ENCODE data around the gene STARD5. TPM values are rescaled to one million over a fixed set of nuclear protein-coding genes. Genes with fewer than 3 reads are reported as not detected.

Gene STARD5
- total RNA-seq, 4 donors from 2014 or later = 54.6 to 88.2 (median 67.4) TPM

GRCh38 chr15:81326466-81327212 is 2.7 kb upstream of the STARD5 start:
- DNase-seq (ENCODE audit: low spot score in 2 of 2) = no peak
- no peaks in the 10 kb centered on the region for H3K36me3 ChIP-seq
- 88% methylated on average over 7 of the region's 7 CpGs for WGBS
- no peak for TF ChIP-seq EP300 (IDR thresholded peaks at IDR 0.05)
- TF ChIP-seq POLR2AphosphoS5 (IDR thresholded peaks at IDR 0.05) = no peak
- TF ChIP-seq POLR2A (IDR thresholded peaks at IDR 0.05) = no peak
- no peak for TF ChIP-seq CTCF (IDR thresholded peaks at IDR 0.05)
- H3K27me3 ChIP-seq = no peaks in the 10 kb centered on the region
- no peaks in the 10 kb centered on the region for H3K9me3 ChIP-seq
- H3K4me3 ChIP-seq = no peak overlapping the region
- peaks cover 28% of the 10 kb centered on the region for H3K4me1 ChIP-seq
- no peak overlapping the region for H3K27ac ChIP-seq

DNA sequence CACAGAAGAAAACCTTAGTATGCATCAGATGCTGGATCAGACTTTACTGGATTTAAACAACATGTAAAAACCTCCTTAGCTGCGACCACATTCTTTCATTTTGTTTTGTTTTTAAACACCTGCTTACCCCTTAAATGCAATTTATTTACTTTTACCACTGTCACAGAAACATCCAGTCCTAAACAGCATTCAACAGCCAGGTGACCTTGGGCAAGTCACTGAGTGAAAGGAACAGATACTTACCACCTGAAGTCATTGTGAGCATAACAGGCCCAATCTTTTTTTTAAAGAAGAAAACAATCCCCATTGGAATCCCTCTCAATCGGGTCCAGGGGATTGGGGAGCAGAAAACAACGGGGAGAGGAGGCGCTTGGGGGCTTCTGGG is 390 bp downstream of the STARD5 start:
- Histone ChIP-seq H3K27ac (peak overlapping the region; percentile 81), H3K4me3 (peak overlapping the region; percentile 82), H3K27me3 (no peaks in the 10 kb centered on the region), H3K36me3 (peaks cover 19% of the 10 kb centered on the region), H3K9me3 (no peaks in the 10 kb centered on the region), H3K4me1 (peaks cover 28% of the 10 kb centered on the region)
- no peak for TF ChIP-seq POLR2AphosphoS5 (IDR thresholded peaks at IDR 0.05)
- TF ChIP-seq POLR2A (IDR thresholded peaks at IDR 0.05) = no peak
- no peak for TF ChIP-seq CTCF (IDR thresholded peaks at IDR 0.05)
- no peak for TF ChIP-seq EP300 (IDR thresholded peaks at IDR 0.05)
- DNase-seq (ENCODE audit: low spot score in 2 of 2) = no peak
- WGBS = 5% methylated on average over 4 of the region's 4 CpGs

DNA sequence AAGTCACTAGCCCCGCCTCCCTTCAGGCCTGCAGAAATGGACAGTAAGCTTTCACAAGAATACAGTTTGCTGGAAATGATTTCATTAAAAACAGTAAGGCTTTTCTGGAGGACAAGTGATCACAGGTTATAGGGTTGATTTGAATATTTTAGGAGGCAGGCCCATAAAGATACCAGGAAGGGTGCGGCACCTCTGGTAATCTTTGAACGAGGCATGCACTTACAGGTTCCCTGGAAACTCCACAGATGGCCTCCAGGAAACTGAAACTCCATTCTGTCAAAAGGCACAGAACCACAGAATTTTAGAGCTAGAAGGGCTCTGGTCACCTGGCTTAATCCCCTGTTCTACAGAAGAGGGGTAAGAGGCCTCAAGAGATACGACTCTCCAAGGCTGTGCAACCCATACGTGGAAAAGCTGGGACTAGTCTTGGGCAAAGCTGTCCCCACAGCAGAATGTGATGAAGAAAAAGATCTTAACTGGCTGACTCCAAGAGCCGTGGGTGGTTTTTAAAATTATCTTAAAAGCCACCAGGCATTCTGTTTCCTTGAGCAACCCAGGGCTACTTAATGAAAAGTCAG is 1.2 kb downstream of the STARD5 start:
- Histone ChIP-seq H3K4me3 (peak overlapping the region; percentile 82), H3K27ac (peak overlapping the region; percentile 81), H3K9me3 (no peaks in the 10 kb centered on the region), H3K4me1 (peaks cover 28% of the 10 kb centered on the region), H3K36me3 (peaks cover 27% of the 10 kb centered on the region), H3K27me3 (no peaks in the 10 kb centered on the region)
- TF ChIP-seq CTCF (IDR thresholded peaks at IDR 0.05) (no peak), POLR2AphosphoS5 (IDR thresholded peaks at IDR 0.05) (no peak), EP300 (IDR thresholded peaks at IDR 0.05) (no peak), POLR2A (IDR thresholded peaks at IDR 0.05) (no peak)
- 41% methylated on average over 6 of the region's 6 CpGs for WGBS
- no peak for DNase-seq (ENCODE audit: low spot score in 2 of 2)

DNA sequence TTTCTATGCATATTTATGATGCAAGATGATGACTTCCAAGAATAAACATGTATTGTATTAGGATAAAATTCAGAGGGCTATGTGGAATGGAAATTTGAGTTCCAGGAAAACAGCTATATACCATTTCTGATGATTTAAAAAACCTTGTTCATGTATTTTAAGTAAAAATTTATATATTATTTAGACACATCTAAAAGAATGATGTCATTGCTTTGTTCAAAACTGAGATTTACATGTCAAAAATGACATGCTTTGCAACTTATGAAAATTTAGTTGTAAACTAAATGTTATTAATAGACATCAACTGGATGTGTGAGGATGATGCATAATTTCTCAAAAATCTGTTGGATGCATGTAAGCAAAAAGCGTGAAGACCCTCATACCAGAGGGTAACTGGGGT is 2.3 kb downstream of the STARD5 start:
- peak overlapping the region; percentile 82 for H3K4me3 ChIP-seq
- no peak for TF ChIP-seq POLR2A (IDR thresholded peaks at IDR 0.05)
- TF ChIP-seq EP300 (IDR thresholded peaks at IDR 0.05) = no peak
- TF ChIP-seq CTCF (IDR thresholded peaks at IDR 0.05) = no peak
- no peak for TF ChIP-seq POLR2AphosphoS5 (IDR thresholded peaks at IDR 0.05)
- H3K4me1 ChIP-seq = peaks cover 28% of the 10 kb centered on the region
- DNase-seq (ENCODE audit: low spot score in 2 of 2) = no peak
- peaks cover 27% of the 10 kb centered on the region for H3K36me3 ChIP-seq
- WGBS = 59% methylated on average over 1 of the region's 1 CpG
- no peaks in the 10 kb centered on the region for H3K27me3 ChIP-seq
- no peaks in the 10 kb centered on the region for H3K9me3 ChIP-seq
- H3K27ac ChIP-seq = no peak overlapping the region

DNA sequence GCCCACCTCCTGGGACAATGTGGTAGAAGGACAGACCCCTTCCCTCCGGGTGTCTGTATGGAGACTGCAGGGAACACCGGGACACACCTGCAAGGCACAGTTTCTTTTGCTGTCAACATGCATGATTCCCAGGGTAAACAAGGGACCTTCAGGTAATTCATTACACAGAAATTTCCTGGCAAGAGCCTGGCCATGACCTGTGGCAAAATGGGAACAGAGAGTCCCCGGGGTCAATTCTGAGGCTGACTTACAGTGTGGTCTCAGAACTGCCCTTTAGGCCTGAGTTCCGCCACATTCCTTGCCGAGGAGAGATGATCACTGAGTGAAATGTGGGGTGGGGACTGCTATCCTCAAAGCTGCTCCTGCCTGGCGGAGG is 6.3 kb downstream of the STARD5 start:
- H3K27me3 ChIP-seq = no peaks in the 10 kb centered on the region
- no peak overlapping the region for H3K27ac ChIP-seq
- 89% methylated on average over 4 of the region's 6 CpGs for WGBS
- TF ChIP-seq POLR2A (IDR thresholded peaks at IDR 0.05) = no peak
- no peak for TF ChIP-seq CTCF (IDR thresholded peaks at IDR 0.05)
- no peak for TF ChIP-seq POLR2AphosphoS5 (IDR thresholded peaks at IDR 0.05)
- no peak for TF ChIP-seq EP300 (IDR thresholded peaks at IDR 0.05)
- no peaks in the 10 kb centered on the region for H3K9me3 ChIP-seq
- H3K36me3 ChIP-seq = peaks cover 27% of the 10 kb centered on the region
- no peak overlapping the region for H3K4me3 ChIP-seq
- DNase-seq (ENCODE audit: low spot score in 2 of 2) = no peak
- peaks cover 29% of the 10 kb centered on the region for H3K4me1 ChIP-seq
